Natural killer cell treated with Interleukin-12 subunit alpha and Interleukin-12 subunit beta and Interleukin-15 and Interleukin-18, amount 100 ng/mL, for 72 hours (primary cell): ENCODE measurements around the gene KANSL2. TPM values are rescaled to one million over a fixed set of nuclear protein-coding genes. Genes with fewer than 3 reads are reported as not detected.
"Not testable (repeated sequence)": the region's sequence is repeated elsewhere in the genome, so short reads cannot be mapped to it uniquely, and the experiment has no call there.

ENCODE experiments used
- ATAC-seq, 2 donors: fragments of 150-1000 bp; cut with Tn5 transposase in 1 of 2; sonication (Bioruptor Pico), chemical (Tn5 transposase) in 1 of 2; 2 replicates each; pipeline ENCODE4 v1.10.0; 2021
- DNase-seq: peaks from one replicate; pipeline ENCODE4 v3.0.0; 2022; ENCODE audit warnings: low spot score
- H3K27ac Mint-ChIP-seq, 2 donors: 1 replicate in 1 of 2; 2 replicates in 1 of 2; pipeline ENCODE4 v1.8.0; 2022; ENCODE audit warnings: mixed read lengths in 2 of 2, mild to moderate bottlenecking in 1 of 2, moderate library complexity in 1 of 2
- H3K27me3 Mint-ChIP-seq, 2 donors: 1 replicate in 1 of 2; 2 replicates in 1 of 2; pipeline ENCODE4 v1.8.0; 2022; ENCODE audit warnings: mixed read lengths in 2 of 2
- H3K36me3 Mint-ChIP-seq: one replicate; pipeline ENCODE4 v1.8.0; 2022; ENCODE audit warnings: mixed read lengths
- H3K4me1 Mint-ChIP-seq, 2 donors: 1 replicate in 1 of 2; 2 replicates in 1 of 2; pipeline ENCODE4 v1.8.0; 2022; ENCODE audit warnings: low read depth in 2 of 2, mixed read lengths in 2 of 2, mild to moderate bottlenecking in 1 of 2
- H3K4me3 Mint-ChIP-seq: one replicate; pipeline ENCODE4 v1.8.0; 2022; ENCODE audit warnings: mixed read lengths
- H3K9me3 Mint-ChIP-seq: 2 replicates; pipeline ENCODE4 v1.8.0; 2022; ENCODE audit warnings: mixed read lengths
- total RNA-seq, 2 donors: library from RNA; stranded (reverse); gene quantifications; one replicate each; pipeline ENCODE4 v1.2.3, GENCODE V29; 2022

KANSL2 gene
- total RNA-seq, 2 donors from 2014 or later = 42.5 to 77.9 TPM

DNA sequence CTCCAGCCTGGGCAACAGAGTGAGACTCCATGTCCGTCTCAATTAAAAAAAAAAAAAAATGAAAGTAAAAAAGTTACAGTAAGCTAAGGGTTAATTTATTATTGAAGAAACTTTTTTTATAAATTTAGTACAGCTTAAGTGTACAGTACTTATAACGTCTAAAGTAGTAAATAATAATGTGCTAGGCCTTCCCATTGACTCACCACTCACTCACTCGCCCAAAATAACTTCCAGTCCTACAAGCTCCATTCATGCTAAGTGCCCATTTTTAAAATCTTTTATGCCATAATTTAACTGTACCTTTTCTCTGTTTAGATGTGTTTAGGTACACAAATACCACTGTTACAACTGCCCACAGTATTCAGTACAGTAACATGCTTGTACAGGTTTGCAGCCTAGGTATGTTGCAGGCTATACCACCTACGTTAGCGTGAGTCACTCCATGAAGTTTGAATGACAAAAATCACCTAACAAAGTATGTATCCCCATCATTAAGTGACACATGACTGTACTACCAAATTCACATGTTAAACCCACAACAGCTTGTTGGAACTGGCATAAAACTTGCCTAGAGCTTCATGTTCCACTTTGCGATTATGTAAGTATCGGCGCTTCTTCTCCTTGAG, 10.7 kb downstream of the KANSL2 start:
- H3K4me1 Mint-ChIP-seq = peaks cover 0 to 6% of the 10 kb centered on the region in 2 donors
- no peak for ATAC-seq
- H3K36me3 Mint-ChIP-seq = peaks cover 24% of the 10 kb centered on the region
- H3K4me3 Mint-ChIP-seq = no peak overlapping the region
- DNase-seq = no peak
- no peaks in the 10 kb centered on the region for H3K27me3 Mint-ChIP-seq
- H3K9me3 Mint-ChIP-seq = no peaks in the 10 kb centered on the region
- H3K27ac Mint-ChIP-seq = no peak overlapping the region

DNA sequence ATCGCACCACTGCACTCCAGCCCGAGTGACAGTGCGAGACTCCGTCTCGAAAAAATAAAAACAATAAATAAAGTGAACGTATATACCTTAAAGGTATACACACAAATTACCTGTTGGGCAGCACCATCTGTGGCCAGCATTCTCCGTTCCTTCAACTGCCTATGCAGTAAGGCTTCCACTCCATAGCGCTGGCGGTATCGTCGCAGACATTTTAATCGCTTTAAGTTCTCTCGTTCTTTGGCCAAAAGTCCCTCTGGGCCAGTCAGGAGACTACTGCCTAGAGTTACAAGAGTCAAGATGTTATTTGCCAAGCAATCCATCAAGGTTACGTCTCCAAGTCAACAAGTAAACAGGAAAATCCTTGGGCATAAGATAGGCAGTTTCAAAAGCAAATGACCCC, 13.0 kb downstream of the KANSL2 start:
- peaks cover 0 to 6% of the 10 kb centered on the region in 2 donors for H3K4me1 Mint-ChIP-seq
- H3K4me3 Mint-ChIP-seq = no peak overlapping the region
- no peaks in the 10 kb centered on the region for H3K27me3 Mint-ChIP-seq
- H3K9me3 Mint-ChIP-seq = no peaks in the 10 kb centered on the region
- no peak for ATAC-seq
- H3K36me3 Mint-ChIP-seq = peaks cover 24% of the 10 kb centered on the region
- DNase-seq = no peak
- H3K27ac Mint-ChIP-seq = no peak overlapping the region

GRCh38 chr12:48659863-48660262, 22.2 kb downstream of the KANSL2 start:
- H3K4me3 Mint-ChIP-seq = no peak overlapping the region
- no peaks in the 10 kb centered on the region for H3K9me3 Mint-ChIP-seq
- H3K36me3 Mint-ChIP-seq = peaks cover 12% of the 10 kb centered on the region
- no peak for ATAC-seq
- no peaks in the 10 kb centered on the region for H3K27me3 Mint-ChIP-seq
- no peak overlapping the region for H3K27ac Mint-ChIP-seq
- H3K4me1 Mint-ChIP-seq = peaks cover under 1 to 2% of the 10 kb centered on the region in 2 donors
- DNase-seq = no peak

DNA sequence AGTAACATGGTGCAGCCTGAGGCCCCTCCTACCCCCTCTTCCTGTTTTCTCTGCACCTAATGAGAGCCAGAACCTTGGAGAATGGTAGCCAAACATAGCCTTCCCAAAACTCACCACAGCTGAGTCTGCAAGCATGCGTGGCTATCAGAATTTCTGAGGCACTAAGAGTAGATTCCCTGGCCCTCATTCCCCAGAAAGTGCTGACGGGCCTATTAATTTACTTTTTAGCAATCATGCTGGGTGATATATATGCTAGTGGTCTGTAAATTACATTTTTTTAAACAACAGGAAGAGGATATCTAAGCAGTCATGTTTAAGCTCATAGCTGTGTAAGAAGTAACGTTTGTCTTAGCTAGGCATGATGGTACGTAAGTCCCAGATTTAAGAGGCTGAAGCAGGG, 30.4 kb downstream of the KANSL2 start:
- H3K27ac Mint-ChIP-seq = no peak overlapping the region
- no peaks in the 10 kb centered on the region for H3K27me3 Mint-ChIP-seq
- peaks cover 22% of the 10 kb centered on the region for H3K36me3 Mint-ChIP-seq
- DNase-seq (no peak), ATAC-seq (no peak)
- peaks cover 5 to 6% of the 10 kb centered on the region in 2 donors for H3K4me1 Mint-ChIP-seq
- H3K9me3 Mint-ChIP-seq = no peaks in the 10 kb centered on the region
- H3K4me3 Mint-ChIP-seq = no peak overlapping the region

DNA sequence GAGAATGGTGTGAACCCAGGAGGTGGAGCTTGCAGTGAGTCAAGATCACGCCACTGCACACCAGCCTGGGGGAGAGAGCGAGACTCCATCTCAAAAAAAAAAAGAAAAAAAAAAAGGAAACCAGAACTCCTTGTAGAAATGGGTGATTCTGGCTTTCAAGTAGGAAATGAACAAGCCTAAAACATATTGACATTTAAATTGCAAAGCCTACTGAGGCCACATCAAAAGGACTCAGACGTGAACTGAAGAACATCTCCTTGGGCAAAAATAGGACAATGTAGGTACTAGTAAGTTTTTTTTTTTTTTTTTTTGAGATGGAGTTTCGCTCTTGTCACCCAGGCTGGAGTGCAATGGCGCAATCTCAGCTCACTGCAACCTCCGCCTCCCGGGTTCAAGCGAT, 36.7 kb downstream of the KANSL2 start:
- not testable (repeated sequence) for H3K27me3 Mint-ChIP-seq, H3K9me3 Mint-ChIP-seq, H3K36me3 Mint-ChIP-seq, DNase-seq, H3K4me3 Mint-ChIP-seq, H3K4me1 Mint-ChIP-seq, ATAC-seq, H3K27ac Mint-ChIP-seq

GRCh38 chr12:48643011-48643410, 39.0 kb downstream of the KANSL2 start:
- Mint-ChIP-seq H3K27me3 (no peaks in the 10 kb centered on the region), H3K27ac (no peak overlapping the region), H3K9me3 (no peaks in the 10 kb centered on the region), H3K4me3 (no peak overlapping the region), H3K4me1 (peaks cover 0 to 3% of the 10 kb centered on the region in 2 donors), H3K36me3 (peaks cover 3% of the 10 kb centered on the region)
- ATAC-seq (no peak), DNase-seq (no peak)

DNA sequence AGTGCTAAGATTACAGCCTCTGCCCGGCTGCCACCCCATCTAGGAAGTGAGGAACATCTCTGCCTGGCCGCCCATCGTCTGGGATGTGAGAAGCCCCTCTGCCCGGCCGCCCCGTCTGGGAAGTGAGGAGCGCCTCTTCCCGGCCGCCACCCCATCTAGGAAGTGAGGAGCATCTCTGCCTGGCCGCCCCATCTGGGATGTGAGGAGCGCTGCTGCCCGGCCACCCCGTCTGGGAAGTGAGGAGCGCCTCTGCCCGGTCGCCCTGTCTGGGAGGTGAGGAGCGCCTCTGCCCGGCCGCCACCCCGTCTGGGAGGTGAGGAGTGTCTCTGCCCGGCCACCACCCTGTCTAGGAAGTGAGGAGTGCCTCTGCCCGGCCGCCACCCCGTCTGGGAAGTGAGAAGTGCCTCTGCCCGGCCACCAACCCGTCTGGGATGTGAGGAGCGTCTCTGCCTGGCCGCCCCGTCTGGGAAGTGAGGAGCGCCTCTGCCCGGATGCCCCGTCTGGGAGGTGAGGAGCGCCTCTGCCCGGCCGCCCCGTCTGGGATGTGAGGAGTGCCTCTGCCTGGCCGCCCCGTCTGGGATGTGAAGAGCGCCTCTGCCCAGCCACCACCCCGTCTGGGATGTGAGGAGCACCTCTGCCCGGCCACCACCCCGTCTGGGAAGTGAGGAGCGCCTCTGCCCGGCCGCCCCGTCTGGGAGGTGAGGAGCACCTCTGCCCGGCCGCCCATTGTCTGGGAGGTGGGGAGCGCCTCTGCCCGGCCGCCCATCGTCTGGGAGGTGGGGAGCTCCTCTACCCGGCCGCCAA, 40.1 kb downstream of the KANSL2 start:
- H3K4me1 Mint-ChIP-seq, H3K9me3 Mint-ChIP-seq, H3K4me3 Mint-ChIP-seq, H3K36me3 Mint-ChIP-seq, DNase-seq, H3K27ac Mint-ChIP-seq, ATAC-seq, H3K27me3 Mint-ChIP-seq: not testable (repeated sequence)

DNA sequence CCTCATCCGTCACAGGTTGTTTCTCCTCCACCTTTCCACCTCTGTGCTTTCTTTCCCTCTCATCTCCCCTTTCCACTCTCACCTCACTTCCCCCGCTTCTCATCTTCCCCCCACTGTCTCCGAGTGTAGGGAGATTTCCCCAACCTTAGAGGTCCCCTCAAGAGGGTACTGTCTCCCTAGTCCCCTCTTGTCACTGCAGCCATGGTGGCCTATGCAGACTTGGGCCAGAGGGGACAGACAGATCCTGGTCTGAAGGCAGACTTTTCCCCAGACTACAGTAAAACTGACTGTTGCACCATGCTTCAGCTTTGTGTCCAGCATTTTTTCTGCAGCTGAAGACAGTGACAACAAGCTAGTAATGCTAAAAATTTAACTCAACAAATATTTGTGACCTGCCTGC, 41.2 kb downstream of the KANSL2 start:
- Mint-ChIP-seq H3K36me3 (no peaks in the 10 kb centered on the region), H3K27ac (no peak overlapping the region), H3K27me3 (no peaks in the 10 kb centered on the region), H3K4me3 (no peak overlapping the region), H3K9me3 (no peaks in the 10 kb centered on the region), H3K4me1 (no peaks in the 10 kb centered on the region)
- ATAC-seq (no peak), DNase-seq (no peak)

GRCh38 chr12:48640428-48640827, 41.6 kb downstream of the KANSL2 start:
- H3K36me3 Mint-ChIP-seq = no peaks in the 10 kb centered on the region
- ATAC-seq = no peak
- H3K4me3 Mint-ChIP-seq = no peak overlapping the region
- H3K27me3 Mint-ChIP-seq = no peaks in the 10 kb centered on the region
- no peaks in the 10 kb centered on the region for H3K9me3 Mint-ChIP-seq
- no peak overlapping the region for H3K27ac Mint-ChIP-seq
- DNase-seq = no peak
- no peaks in the 10 kb centered on the region for H3K4me1 Mint-ChIP-seq

DNA sequence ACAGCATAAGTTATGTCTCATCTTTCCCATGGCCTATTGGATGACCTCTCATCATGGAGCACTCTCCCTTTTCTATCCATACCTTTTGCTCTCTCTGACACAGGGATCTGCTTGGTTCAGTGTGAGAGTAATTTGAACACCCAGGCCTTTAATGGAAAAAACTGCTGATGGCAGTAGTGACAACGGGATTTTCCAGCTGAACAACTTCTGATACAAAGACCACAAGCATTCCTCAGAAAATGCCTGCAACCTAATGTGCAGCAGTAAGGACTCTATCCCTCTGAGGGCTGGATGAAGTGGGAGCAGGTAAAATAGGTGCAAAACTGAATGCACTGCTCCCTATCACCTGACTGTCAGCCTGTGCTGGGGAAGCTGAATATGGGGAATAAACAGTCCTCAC, 51.0 kb downstream of the KANSL2 start:
- Mint-ChIP-seq H3K36me3 (no peaks in the 10 kb centered on the region), H3K27me3 (peaks cover 23 to 28% of the 10 kb centered on the region in 2 donors), H3K4me3 (no peak overlapping the region), H3K27ac (no peak overlapping the region), H3K4me1 (no peaks in the 10 kb centered on the region), H3K9me3 (no peaks in the 10 kb centered on the region)
- ATAC-seq = no peak
- no peak for DNase-seq

GRCh38 chr12:48630346-48630745, 51.7 kb downstream of the KANSL2 start:
- Mint-ChIP-seq H3K4me1 (no peaks in the 10 kb centered on the region), H3K4me3 (no peak overlapping the region), H3K36me3 (no peaks in the 10 kb centered on the region), H3K9me3 (no peaks in the 10 kb centered on the region), H3K27me3 (peaks cover 25 to 33% of the 10 kb centered on the region in 2 donors), H3K27ac (no peak overlapping the region)
- no peak for DNase-seq
- ATAC-seq = no peak

DNA sequence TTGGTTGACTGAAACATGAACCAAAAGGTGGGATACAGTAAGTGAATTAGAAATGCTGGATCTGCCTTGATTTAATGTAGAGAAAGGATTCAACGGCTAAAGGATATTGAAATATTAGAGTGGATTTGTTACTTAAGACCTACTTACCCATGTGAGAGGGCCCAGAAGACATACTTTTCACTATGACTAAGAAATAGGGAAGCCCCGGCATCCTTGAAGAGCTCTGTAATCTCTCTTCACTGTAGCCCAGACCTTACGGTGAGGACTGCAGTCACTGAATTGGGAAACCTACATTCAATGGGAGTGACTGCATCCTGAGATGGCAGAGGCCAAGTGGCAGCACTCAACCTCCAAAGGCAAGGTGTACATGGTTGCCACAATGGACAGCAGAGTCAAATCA, 52.5 kb downstream of the KANSL2 start:
- ATAC-seq (no peak), DNase-seq (no peak)
- Mint-ChIP-seq H3K27me3 (peaks cover 25 to 33% of the 10 kb centered on the region in 2 donors), H3K4me3 (no peak overlapping the region), H3K36me3 (no peaks in the 10 kb centered on the region), H3K27ac (no peak overlapping the region), H3K4me1 (no peaks in the 10 kb centered on the region), H3K9me3 (no peaks in the 10 kb centered on the region)

DNA sequence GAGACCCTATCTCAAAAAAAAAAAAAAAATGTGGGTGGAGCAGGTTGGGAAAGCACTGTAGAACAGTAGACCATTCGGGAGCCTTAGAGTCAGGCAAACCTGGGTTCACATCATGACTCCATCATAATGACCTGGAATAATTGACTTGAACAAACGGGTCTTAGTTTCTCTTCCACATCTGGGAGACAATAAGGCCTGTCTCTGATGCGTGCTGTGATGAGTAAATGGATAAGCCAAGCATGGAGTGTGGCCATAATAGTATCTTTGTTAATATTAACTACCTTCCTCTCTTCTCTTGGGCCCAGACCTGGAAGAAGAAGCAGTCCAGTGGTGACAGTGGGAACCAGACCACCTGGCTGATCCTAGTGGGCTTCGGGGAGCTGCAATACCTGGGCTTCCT, 54.5 kb downstream of the KANSL2 start:
- H3K9me3 Mint-ChIP-seq = no peaks in the 10 kb centered on the region
- no peak for ATAC-seq
- DNase-seq = no peak
- peaks cover 25 to 33% of the 10 kb centered on the region in 2 donors for H3K27me3 Mint-ChIP-seq
- H3K36me3 Mint-ChIP-seq = no peaks in the 10 kb centered on the region
- H3K4me3 Mint-ChIP-seq = no peak overlapping the region
- H3K27ac Mint-ChIP-seq = no peak overlapping the region
- no peaks in the 10 kb centered on the region for H3K4me1 Mint-ChIP-seq

GRCh38 chr12:48622997-48623396, 59.0 kb downstream of the KANSL2 start:
- not testable (repeated sequence) for DNase-seq, H3K4me1 Mint-ChIP-seq, ATAC-seq, H3K9me3 Mint-ChIP-seq, H3K27ac Mint-ChIP-seq, H3K36me3 Mint-ChIP-seq, H3K4me3 Mint-ChIP-seq
- peaks cover 28 to 45% of the 10 kb centered on the region in 2 donors for H3K27me3 Mint-ChIP-seq
